SK-N-SH (cell line): ENCODE data around the gene F13B. TPM values are rescaled to one million over a fixed set of nuclear protein-coding genes. Genes with fewer than 3 reads are reported as not detected.

ENCODE experiments used
- CTCF ChIA-PET: fragments of 300-600, 350-600 bp; formaldehyde crosslinking; extraction: SDS; loops from one replicate; lab custom pipeline; 2021; lab: Yijun Ruan, JAX
- POLR2A ChIA-PET: fragments of 350-600 bp; sonication (Branson Sonifier 250); formaldehyde crosslinking; extraction: SDS; loops from one replicate; lab custom pipeline; 2020; ENCODE audit warnings: antibody characterized with exemption, inconsistent platforms; lab: Yijun Ruan, JAX
- DNase-seq: peaks from one replicate; pipeline ENCODE4 v3.0.0; 2012
- H2AFZ ChIP-seq: fragments of 200-600 bp; sonication (generic); 2 replicates; pipeline ENCODE4 v1.8.1; 2016; ENCODE audit warnings: antibody characterized with exemption, mild to moderate bottlenecking, low read depth
- H3F3A ChIP-seq: fragments of 200-600 bp; sonication (generic); replicated peaks from 2 replicates; pipeline ENCODE3; 2016; ENCODE audit warnings: antibody characterized with exemption, mild to moderate bottlenecking; ENCODE audit not compliant: insufficient read depth
- H3K27ac ChIP-seq, 2 experiments: fragments of 200-500 bp in 1 of 2; fragments of 200-600 bp in 1 of 2; sonication (Bioruptor generic) in 1 of 2; sonication (generic), shearing (Covaris generic) in 1 of 2; 2 replicates each; pipeline versions ENCODE4 v1.5.1 to v1.6.1; 2014 to 2016; ENCODE audit warnings: low read depth in 2 of 2, inconsistent platforms in 1 of 2, low read length in 1 of 2, mild to moderate bottlenecking in 1 of 2, mixed read lengths in 1 of 2
- H3K27me3 ChIP-seq: fragments of 200-600 bp; sonication (generic), shearing (Covaris generic); 2 replicates; pipeline ENCODE4 v1.6.1; 2016; ENCODE audit warnings: mixed run types; ENCODE audit not compliant: insufficient read depth
- H3K36me3 ChIP-seq, 2 experiments: fragments of 200-500 bp in 1 of 2; fragments of 200-600 bp in 1 of 2; sonication (Bioruptor generic) in 1 of 2; sonication (generic) in 1 of 2; replicated peaks in 1 of 2; 2 replicates each; pipeline versions ENCODE3 to v1.5.1; 2014 to 2016; ENCODE audit warnings: low read length in 1 of 2, mild to moderate bottlenecking in 1 of 2; ENCODE audit not compliant: insufficient read depth in 2 of 2, control insufficient read depth in 1 of 2
- H3K4me1 ChIP-seq, 2 experiments: fragments of 200-500 bp in 1 of 2; fragments of 200-600 bp in 1 of 2; sonication (Bioruptor generic) in 1 of 2; sonication (generic), shearing (Covaris generic) in 1 of 2; 2 replicates each; pipeline versions ENCODE4 v1.5.1 to v1.6.1; 2014 to 2016; ENCODE audit warnings: low read depth in 1 of 2, low read length in 1 of 2, mixed run types in 1 of 2; ENCODE audit not compliant: insufficient read depth in 2 of 2, control insufficient read depth in 1 of 2
- H3K4me2 ChIP-seq: fragments of 200-600 bp; sonication (generic), shearing (Covaris generic); 2 replicates; pipeline ENCODE4 v1.6.1; 2017; ENCODE audit warnings: mixed run types
- H3K4me3 ChIP-seq, 2 experiments: fragments of 200-500 bp in 1 of 2; fragments of 200-600 bp in 1 of 2; sonication (Bioruptor generic) in 1 of 2; sonication (generic), shearing (Covaris generic) in 1 of 2; 2 replicates each; pipeline versions ENCODE4 v1.5.1 to v1.8.1; 2014 to 2016; ENCODE audit warnings: low read depth in 2 of 2, inconsistent platforms in 1 of 2, low read length in 1 of 2, mild to moderate bottlenecking in 1 of 2, mixed read lengths in 1 of 2, moderate library complexity in 1 of 2
- H3K79me2 ChIP-seq: fragments of 200-600 bp; sonication (generic); 2 replicates; pipeline ENCODE4 v1.8.1; 2017; ENCODE audit warnings: mild to moderate bottlenecking; ENCODE audit not compliant: insufficient read depth
- H3K9ac ChIP-seq: fragments of 200-600 bp; sonication (generic); 2 replicates; pipeline ENCODE4 v1.6.1; 2017; ENCODE audit warnings: mixed run types
- H3K9me2 ChIP-seq: fragments of 200-600 bp; sonication (generic); 2 replicates; pipeline ENCODE4 v1.6.1; 2017; ENCODE audit warnings: mixed run types
- H3K9me3 ChIP-seq: fragments of 200-600 bp; sonication (generic); 2 replicates; pipeline ENCODE4 v1.6.1; 2017; ENCODE audit warnings: mixed run types, mild to moderate bottlenecking, moderate library complexity
- H4K20me1 ChIP-seq: fragments of 200-600 bp; sonication (generic); 2 replicates; pipeline ENCODE4 v1.6.1; 2017; ENCODE audit warnings: mild to moderate bottlenecking, mixed run types; ENCODE audit not compliant: insufficient read depth
- CHD2 ChIP-seq: fragments of 150-350 bp; IDR thresholded peaks from 2 replicates; pipeline ENCODE4 v1.6.1; 2018; ENCODE audit warnings: low read length; ENCODE audit not compliant: partially characterized antibody
- EP300 ChIP-seq, 2 experiments: IDR thresholded peaks; 2 replicates each; pipeline versions ENCODE4 v1.4.0 to v1.6.1; 2012; ENCODE audit warnings: borderline replicate concordance in 1 of 2, low read depth in 1 of 2, low read length in 1 of 2
- EZH2phosphoT487 ChIP-seq: fragments of 200-600 bp; sonication (generic); IDR thresholded peaks from 2 replicates; pipeline ENCODE4 v1.6.1; 2017; ENCODE audit warnings: low read depth, mixed run types, mild to moderate bottlenecking, antibody characterized with exemption, moderate library complexity, borderline replicate concordance
- FOXM1 ChIP-seq: IDR thresholded peaks from 2 replicates; pipeline ENCODE4 v1.4.0; 2012; ENCODE audit warnings: low read depth, mild to moderate bottlenecking
- JUND ChIP-seq: IDR thresholded peaks from 2 replicates; pipeline ENCODE4 v1.4.0; 2012
- MEF2A ChIP-seq: IDR thresholded peaks from 2 replicates; pipeline ENCODE4 v1.4.0; 2012; ENCODE audit warnings: low read depth, borderline replicate concordance
- POLR2AphosphoS5 ChIP-seq: IDR thresholded peaks from 2 replicates; pipeline ENCODE4 v1.6.1; 2012; ENCODE audit warnings: low read depth, low read length
- RAD21 ChIP-seq: IDR thresholded peaks from 2 replicates; pipeline ENCODE4 v1.6.1; 2012; ENCODE audit warnings: mild to moderate bottlenecking, low read length
- RCOR1 ChIP-seq: fragments of 150-350 bp; IDR thresholded peaks from 2 replicates; pipeline ENCODE4 v1.6.1; 2017; ENCODE audit warnings: antibody characterized with exemption, low read length
- RXRA ChIP-seq: IDR thresholded peaks from 2 replicates; pipeline ENCODE4 v1.4.0; 2012; ENCODE audit warnings: low read depth, mild to moderate bottlenecking, borderline replicate concordance
- SIN3A ChIP-seq: IDR thresholded peaks from 2 replicates; pipeline ENCODE4 v1.6.1; 2012; ENCODE audit warnings: low read depth, mild to moderate bottlenecking, low read length, moderate library complexity, borderline replicate concordance
- YY1 ChIP-seq: IDR thresholded peaks from 2 replicates; pipeline ENCODE4 v1.4.0; 2012; ENCODE audit warnings: low read depth, mild to moderate bottlenecking
- WGBS: methylation state at CpG from one replicate; pipeline ENCODE4 v1.1.6; 2017; ENCODE audit warnings: low lambda C conversion rate; 5-methylcytosine and 5-hydroxymethylcytosine counted together
- polyA plus RNA-seq, 3 experiments: library from polyadenylated mRNA; depleted of rRNA; stranded (reverse); fragments of >200 nt; gene quantifications; 2 replicates each; pipeline ENCODE4 v1.2.3, GENCODE V29; 2012
- TF ChIP-seq, protein P1 (sequence below): IDR thresholded peaks from 2 replicates; pipeline ENCODE4 v1.4.0; 2012; ENCODE audit warnings: low read depth, borderline replicate concordance
- TF ChIP-seq, protein P2 (sequence below): IDR thresholded peaks from 2 replicates; pipeline ENCODE4 v1.4.0; 2012; ENCODE audit warnings: low read depth
- TF ChIP-seq, protein P3 (sequence below): fragments of 200-600 bp; sonication (generic); IDR thresholded peaks from 2 replicates; pipeline ENCODE4 v1.6.1; 2017; ENCODE audit warnings: antibody characterized with exemption, mild to moderate bottlenecking, moderate library complexity
- TF ChIP-seq, protein P4 (sequence below): IDR thresholded peaks from 2 replicates; pipeline ENCODE4 v1.4.0; 2012; ENCODE audit warnings: low read depth, borderline replicate concordance

Gene F13B
- polyA plus RNA-seq, 1 of the 3 experiments (the other 2 are of a cell fraction) = not detected

DNA sequence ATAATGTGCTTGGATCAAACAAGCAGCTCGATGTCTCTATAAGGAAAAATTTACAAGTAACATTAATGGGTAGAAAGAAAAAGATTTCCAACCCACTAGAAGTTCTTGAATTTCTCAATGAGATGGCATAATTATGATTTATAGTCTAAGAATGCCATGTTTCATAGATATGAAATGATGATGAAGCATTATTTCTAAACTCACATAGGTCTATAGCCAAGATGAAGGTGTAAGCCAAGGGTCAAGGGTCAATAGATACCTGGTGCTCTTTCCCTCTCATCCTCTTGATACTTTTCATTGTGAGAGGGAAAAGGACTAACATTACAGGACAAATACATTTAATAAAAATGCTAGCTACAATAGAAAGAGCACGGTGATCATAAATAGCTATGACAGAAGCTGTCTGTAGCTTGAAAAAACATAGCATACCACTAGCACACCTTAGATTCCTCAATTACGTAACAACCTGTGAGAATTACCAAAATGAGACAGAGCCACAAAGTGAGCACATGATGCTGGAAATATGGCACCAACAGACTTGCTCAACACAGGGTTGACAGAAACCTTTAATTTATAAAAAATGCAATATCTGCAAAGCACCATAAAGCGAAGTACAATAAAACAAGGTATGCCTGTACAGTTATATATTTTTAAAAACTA is 26.3 kb upstream of the F13B start:
- Histone ChIP-seq H3F3A (peaks cover 23% of the 10 kb centered on the region), H4K20me1 (no peaks in the 10 kb centered on the region), H3K27ac (no peak overlapping the region), H3K9me2 (no peaks in the 10 kb centered on the region), H3K36me3 (peaks cover 64 to 65% of the 10 kb centered on the region in 2 experiments), H2AFZ (no peak overlapping the region), H3K4me3 (no peak overlapping the region), H3K4me2 (no peak overlapping the region), H3K9me3 (no peaks in the 10 kb centered on the region), H3K4me1 (no peaks in the 10 kb centered on the region; a peak in 1 of 4 replicates), H3K79me2 (0 out of 2 replicates have a peak, but pooled peaks cover 8% of the 10 kb centered on the region), H3K27me3 (no peaks in the 10 kb centered on the region), H3K9ac (no peak overlapping the region)
- DNase-seq = no peak
- POLR2A ChIA-PET = no interaction called here
- WGBS = 97% methylated on average over 4 of the region's 4 CpGs
- CTCF ChIA-PET = interaction anchor here (1.2 kb wide), 1 partner anchor 22 kb away, joined by 3 read pairs; no protein-coding TSS in a partner anchor
- no peak for TF ChIP-seq POLR2AphosphoS5
- TF ChIP-seq YY1 = no peak
- no peak for TF ChIP-seq EP300 (IDR thresholded peaks at IDR 0.05; ENCODE audit: borderline replicate concordance in 1 of 2, low read depth in 1 of 2, low read length in 1 of 2)
- TF ChIP-seq MEF2A = no peak
- no peak for TF ChIP-seq JUND
- no peak for TF ChIP-seq RCOR1

DNA sequence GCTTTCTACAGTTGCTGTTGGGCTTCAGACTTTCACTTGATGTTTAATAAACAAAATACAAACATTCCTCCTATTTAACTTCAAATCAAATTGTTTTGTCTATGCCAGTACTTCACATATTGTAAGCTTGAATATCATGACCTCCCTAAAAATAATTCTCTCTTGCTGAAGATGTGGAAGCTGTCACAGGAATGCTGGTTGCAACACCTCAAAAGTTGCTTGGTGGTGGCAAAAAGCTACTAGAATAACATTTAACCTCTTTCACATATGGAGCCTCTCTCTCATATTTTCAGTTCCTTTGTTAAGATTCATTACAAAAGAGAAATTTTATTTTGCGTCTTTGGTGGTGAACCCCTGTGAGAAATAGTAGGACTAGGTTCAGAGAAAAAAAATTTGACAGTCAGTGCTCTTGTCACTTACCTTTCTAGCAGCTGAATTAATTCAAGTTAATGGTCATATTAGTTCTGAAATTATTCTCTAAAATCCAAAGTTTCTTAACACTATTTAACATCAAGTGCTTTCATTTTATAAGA is 25.5 kb upstream of the F13B start:
- Histone ChIP-seq H3K4me2 (no peak overlapping the region), H3K27me3 (no peaks in the 10 kb centered on the region), H3K9me2 (no peaks in the 10 kb centered on the region), H2AFZ (no peak overlapping the region), H3K36me3 (peaks cover 72% of the 10 kb centered on the region in 2 experiments), H3K9me3 (no peaks in the 10 kb centered on the region), H3K27ac (no peak overlapping the region), H3K4me1 (no peaks in the 10 kb centered on the region; a peak in 1 of 4 replicates), H3K4me3 (no peak overlapping the region), H3K9ac (no peak overlapping the region), H4K20me1 (no peaks in the 10 kb centered on the region), H3K79me2 (0 out of 2 replicates have a peak, but pooled peaks cover 8% of the 10 kb centered on the region), H3F3A (peaks cover 23% of the 10 kb centered on the region)
- ChIA-PET CTCF (interaction anchor here (1.2 kb wide), 1 partner anchor 21 kb away, joined by 3 read pairs; no protein-coding TSS in a partner anchor), POLR2A (no interaction called here)
- no peak for TF ChIP-seq MEF2A
- no peak for TF ChIP-seq JUND
- TF ChIP-seq, protein P1, sequence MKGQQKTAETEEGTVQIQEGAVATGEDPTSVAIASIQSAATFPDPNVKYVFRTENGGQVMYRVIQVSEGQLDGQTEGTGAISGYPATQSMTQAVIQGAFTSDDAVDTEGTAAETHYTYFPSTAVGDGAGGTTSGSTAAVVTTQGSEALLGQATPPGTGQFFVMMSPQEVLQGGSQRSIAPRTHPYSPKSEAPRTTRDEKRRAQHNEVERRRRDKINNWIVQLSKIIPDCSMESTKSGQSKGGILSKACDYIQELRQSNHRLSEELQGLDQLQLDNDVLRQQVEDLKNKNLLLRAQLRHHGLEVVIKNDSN = no peak
- TF ChIP-seq, protein P2, sequence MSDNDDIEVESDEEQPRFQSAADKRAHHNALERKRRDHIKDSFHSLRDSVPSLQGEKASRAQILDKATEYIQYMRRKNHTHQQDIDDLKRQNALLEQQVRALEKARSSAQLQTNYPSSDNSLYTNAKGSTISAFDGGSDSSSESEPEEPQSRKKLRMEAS = no peak
- no peak for TF ChIP-seq EP300 (IDR thresholded peaks at IDR 0.05; ENCODE audit: borderline replicate concordance in 1 of 2, low read depth in 1 of 2, low read length in 1 of 2)
- DNase-seq = no peak
- 92% methylated on average over 1 of the region's 1 CpG for WGBS

DNA sequence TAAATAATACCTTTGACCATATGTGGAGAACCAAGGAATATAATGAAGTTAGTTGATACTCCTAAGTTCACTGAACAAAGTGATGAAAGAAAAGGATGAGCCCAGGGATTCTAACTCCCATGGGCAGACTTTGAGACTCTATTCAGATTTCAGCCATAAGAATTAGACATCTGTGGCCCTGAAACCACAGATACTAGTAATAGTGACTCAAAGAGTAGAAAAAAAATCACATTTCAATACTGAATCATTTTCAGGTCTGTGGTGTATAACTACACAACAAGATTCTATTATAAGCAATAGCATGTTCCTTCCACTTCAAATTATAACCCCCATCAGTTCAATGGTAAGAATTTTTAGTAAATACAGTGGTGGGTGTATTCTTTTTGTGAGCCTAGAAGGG is 16.4 kb upstream of the F13B start:
- POLR2A ChIA-PET = no interaction called here
- no peak overlapping the region for H3K27ac ChIP-seq
- TF ChIP-seq, protein P3, sequence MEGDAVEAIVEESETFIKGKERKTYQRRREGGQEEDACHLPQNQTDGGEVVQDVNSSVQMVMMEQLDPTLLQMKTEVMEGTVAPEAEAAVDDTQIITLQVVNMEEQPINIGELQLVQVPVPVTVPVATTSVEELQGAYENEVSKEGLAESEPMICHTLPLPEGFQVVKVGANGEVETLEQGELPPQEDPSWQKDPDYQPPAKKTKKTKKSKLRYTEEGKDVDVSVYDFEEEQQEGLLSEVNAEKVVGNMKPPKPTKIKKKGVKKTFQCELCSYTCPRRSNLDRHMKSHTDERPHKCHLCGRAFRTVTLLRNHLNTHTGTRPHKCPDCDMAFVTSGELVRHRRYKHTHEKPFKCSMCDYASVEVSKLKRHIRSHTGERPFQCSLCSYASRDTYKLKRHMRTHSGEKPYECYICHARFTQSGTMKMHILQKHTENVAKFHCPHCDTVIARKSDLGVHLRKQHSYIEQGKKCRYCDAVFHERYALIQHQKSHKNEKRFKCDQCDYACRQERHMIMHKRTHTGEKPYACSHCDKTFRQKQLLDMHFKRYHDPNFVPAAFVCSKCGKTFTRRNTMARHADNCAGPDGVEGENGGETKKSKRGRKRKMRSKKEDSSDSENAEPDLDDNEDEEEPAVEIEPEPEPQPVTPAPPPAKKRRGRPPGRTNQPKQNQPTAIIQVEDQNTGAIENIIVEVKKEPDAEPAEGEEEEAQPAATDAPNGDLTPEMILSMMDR = no peak
- no peak for TF ChIP-seq SIN3A
- TF ChIP-seq FOXM1 = no peak
- TF ChIP-seq, protein P4, sequence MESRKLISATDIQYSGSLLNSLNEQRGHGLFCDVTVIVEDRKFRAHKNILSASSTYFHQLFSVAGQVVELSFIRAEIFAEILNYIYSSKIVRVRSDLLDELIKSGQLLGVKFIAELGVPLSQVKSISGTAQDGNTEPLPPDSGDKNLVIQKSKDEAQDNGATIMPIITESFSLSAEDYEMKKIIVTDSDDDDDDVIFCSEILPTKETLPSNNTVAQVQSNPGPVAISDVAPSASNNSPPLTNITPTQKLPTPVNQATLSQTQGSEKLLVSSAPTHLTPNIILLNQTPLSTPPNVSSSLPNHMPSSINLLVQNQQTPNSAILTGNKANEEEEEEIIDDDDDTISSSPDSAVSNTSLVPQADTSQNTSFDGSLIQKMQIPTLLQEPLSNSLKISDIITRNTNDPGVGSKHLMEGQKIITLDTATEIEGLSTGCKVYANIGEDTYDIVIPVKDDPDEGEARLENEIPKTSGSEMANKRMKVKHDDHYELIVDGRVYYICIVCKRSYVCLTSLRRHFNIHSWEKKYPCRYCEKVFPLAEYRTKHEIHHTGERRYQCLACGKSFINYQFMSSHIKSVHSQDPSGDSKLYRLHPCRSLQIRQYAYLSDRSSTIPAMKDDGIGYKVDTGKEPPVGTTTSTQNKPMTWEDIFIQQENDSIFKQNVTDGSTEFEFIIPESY = no peak
- no peak for TF ChIP-seq CHD2
- no peak for TF ChIP-seq RAD21
- TF ChIP-seq EZH2phosphoT487 = no peak
- TF ChIP-seq RXRA = no peak

More for the DNA sequence above, 16.4 kb upstream of the F13B start:
- Histone ChIP-seq H3K9ac (no peak overlapping the region), H2AFZ (no peak overlapping the region), H3K4me1 (no peaks in the 10 kb centered on the region), H3K9me3 (peaks cover 4% of the 10 kb centered on the region; the same call in 1 of the 2 replicates), H3F3A (peaks cover 5% of the 10 kb centered on the region), H3K9me2 (0 out of 2 replicates have a peak, but pooled peaks cover 4% of the 10 kb centered on the region), H3K27me3 (no peaks in the 10 kb centered on the region), H3K36me3 (peaks cover 54 to 67% of the 10 kb centered on the region in 2 experiments), H3K4me2 (no peak overlapping the region), H3K79me2 (no peaks in the 10 kb centered on the region), H4K20me1 (no peaks in the 10 kb centered on the region), H3K4me3 (no peak overlapping the region)
- no peak for DNase-seq
- CTCF ChIA-PET = no interaction called here
